H7 (cell line): Measurements from ENCODE around the gene ATP2B1. TPM values are rescaled to one million over a fixed set of nuclear protein-coding genes. Genes with fewer than 3 reads are reported as not detected.
"Not testable (repeated sequence)": the region's sequence is repeated elsewhere in the genome, so short reads cannot be mapped to it uniquely, and the experiment has no call there.

Experiments
- DNase-seq: peaks from one replicate; pipeline ENCODE4 v3.0.0; 2012
- H3K27me3 ChIP-seq: 2 replicates; pipeline ENCODE4 v1.6.0; 2011; ENCODE audit warnings: mild to moderate bottlenecking, low read length; ENCODE audit not compliant: control insufficient read depth, insufficient read depth
- H3K36me3 ChIP-seq: replicated peaks from 2 replicates; pipeline ENCODE4 v1.5.1; 2011; ENCODE audit warnings: low read length; ENCODE audit not compliant: control insufficient read depth, insufficient read depth
- H3K4me3 ChIP-seq: 2 replicates; pipeline ENCODE4 v1.5.1; 2011; ENCODE audit warnings: low read depth, mild to moderate bottlenecking, control low read depth, low read length, moderate library complexity; ENCODE audit not compliant: insufficient read depth
- total RNA-seq: library from RNA; depleted of rRNA; stranded (reverse); fragments of >200 nt; shearing (Covaris generic); gene quantifications from 2 replicates; pipeline ENCODE4 v1.2.3, GENCODE V29; 2014

ATP2B1 gene
- total RNA-seq, 1 experiment from 2014 or later, result 20.6 TPM

GRCh38 chr12:89706551-89706950 lies 2.1 kb downstream of the ATP2B1 start:
- no peak for DNase-seq
- Histone ChIP-seq H3K4me3 (no peak overlapping the region), H3K27me3 (peaks cover 32% of the 10 kb centered on the region), H3K36me3 (no peaks in the 10 kb centered on the region)

GRCh38 chr12:89704457-89704856 lies 4.2 kb downstream of the ATP2B1 start:
- no peak overlapping the region for H3K4me3 ChIP-seq
- no peak for DNase-seq
- H3K36me3 ChIP-seq, result no peaks in the 10 kb centered on the region
- H3K27me3 ChIP-seq, result peaks cover 20% of the 10 kb centered on the region; the same call in 1 of the 2 replicates

- Histone ChIP-seq H3K27me3 (peaks cover 20% of the 10 kb centered on the region; the same call in 1 of the 2 replicates), H3K4me3 (no peak overlapping the region)
- DNase-seq, result no peak
Observed at GRCh38 chr12:89703768-89704167, 4.9 kb downstream of the ATP2B1 start.

GRCh38 chr12:89702503-89702902 lies 6.1 kb downstream of the ATP2B1 start:
- H3K4me3 ChIP-seq, result no peak overlapping the region
- H3K36me3 ChIP-seq, result no peaks in the 10 kb centered on the region
- no peak for DNase-seq
- peaks cover 15% of the 10 kb centered on the region; the same call in 1 of the 2 replicates for H3K27me3 ChIP-seq

More at GRCh38 chr12:89703768-89704167, 4.9 kb downstream of the ATP2B1 start:
- no peaks in the 10 kb centered on the region for H3K36me3 ChIP-seq

GRCh38 chr12:89701606-89702206 lies 6.9 kb downstream of the ATP2B1 start:
- Histone ChIP-seq H3K4me3 (no peak overlapping the region), H3K36me3 (no peaks in the 10 kb centered on the region), H3K27me3 (peaks cover 7% of the 10 kb centered on the region; the same call in 1 of the 2 replicates)
- no peak for DNase-seq

GRCh38 chr12:89700191-89700810 lies 8.3 kb downstream of the ATP2B1 start:
- H3K36me3 ChIP-seq, result no peaks in the 10 kb centered on the region
- no peak overlapping the region for H3K4me3 ChIP-seq
- no peaks in the 10 kb centered on the region for H3K27me3 ChIP-seq
- no peak for DNase-seq

GRCh38 chr12:89698607-89699006 lies 10.0 kb downstream of the ATP2B1 start:
- Histone ChIP-seq H3K36me3 (no peaks in the 10 kb centered on the region), H3K4me3 (no peak overlapping the region), H3K27me3 (no peaks in the 10 kb centered on the region)
- no peak for DNase-seq

GRCh38 chr12:89697728-89698127 lies 10.9 kb downstream of the ATP2B1 start:
- not testable (repeated sequence) for H3K27me3 ChIP-seq, DNase-seq, H3K36me3 ChIP-seq, H3K4me3 ChIP-seq

- no peaks in the 10 kb centered on the region for H3K36me3 ChIP-seq
- no peak overlapping the region for H3K4me3 ChIP-seq
- no peaks in the 10 kb centered on the region for H3K27me3 ChIP-seq
- no peak for DNase-seq
Observed at GRCh38 chr12:89697296-89697695, 11.3 kb downstream of the ATP2B1 start.

GRCh38 chr12:89695830-89696229 lies 12.8 kb downstream of the ATP2B1 start:
- H3K4me3 ChIP-seq, result no peak overlapping the region
- H3K27me3 ChIP-seq, result no peaks in the 10 kb centered on the region
- no peaks in the 10 kb centered on the region for H3K36me3 ChIP-seq
- DNase-seq, result no peak

- Histone ChIP-seq H3K4me3 (no peak overlapping the region), H3K27me3 (no peaks in the 10 kb centered on the region), H3K36me3 (no peaks in the 10 kb centered on the region)
- DNase-seq, result no peak
Observed at GRCh38 chr12:89695100-89695499, 13.5 kb downstream of the ATP2B1 start.

GRCh38 chr12:89694542-89694941 lies 14.1 kb downstream of the ATP2B1 start:
- H3K36me3 ChIP-seq, result no peaks in the 10 kb centered on the region
- H3K27me3 ChIP-seq, result no peaks in the 10 kb centered on the region
- no peak overlapping the region for H3K4me3 ChIP-seq
- no peak for DNase-seq

- DNase-seq, result no peak
- H3K4me3 ChIP-seq, result no peak overlapping the region
- no peaks in the 10 kb centered on the region for H3K27me3 ChIP-seq
- H3K36me3 ChIP-seq, result no peaks in the 10 kb centered on the region
Observed at GRCh38 chr12:89693639-89694202, 14.9 kb downstream of the ATP2B1 start.

GRCh38 chr12:89692439-89692838 lies 16.2 kb downstream of the ATP2B1 start:
- Histone ChIP-seq H3K36me3 (no peaks in the 10 kb centered on the region), H3K4me3 (no peak overlapping the region), H3K27me3 (no peaks in the 10 kb centered on the region)
- no peak for DNase-seq

GRCh38 chr12:89691659-89692058 lies 17.0 kb downstream of the ATP2B1 start:
- Histone ChIP-seq H3K36me3 (no peaks in the 10 kb centered on the region), H3K4me3 (no peak overlapping the region), H3K27me3 (no peaks in the 10 kb centered on the region)

More at GRCh38 chr12:89691659-89692058, 17.0 kb downstream of the ATP2B1 start:
- no peak for DNase-seq
